Gastrocnemius medialis (tissue), 4 donors: ENCODE measurements around the gene COL21A1. TPM values are rescaled to one million over a fixed set of nuclear protein-coding genes. Genes with fewer than 3 reads are reported as not detected.

Experiments used
- ATAC-seq, 2 donors: fragments of 150-250 bp; one replicate each; pipeline ENCODE4 v1.9.1; 2016
- DNase-seq, 2 donors: peaks; one replicate each; pipeline ENCODE4 v3.0.0-alpha.2; 2019
- H3K27ac ChIP-seq, 4 donors: fragments of 200-600 bp; sonication (generic); 1 replicate in 1 of 4; 2 replicates in 3 of 4; pipeline ENCODE4 v1.5.1; 2016 to 2018; ENCODE audit warnings: mild to moderate bottlenecking in 2 of 4, moderate library complexity in 1 of 4
- H3K27me3 ChIP-seq, 3 donors: fragments of 200-600 bp; sonication (generic) in 2 of 3; 1 replicate in 1 of 3; 2 replicates in 2 of 3; pipeline versions ENCODE4 v1.5.1 to v1.6.0; 2016 to 2019; ENCODE audit warnings: mild to moderate bottlenecking in 1 of 3, moderate library complexity in 1 of 3
- H3K36me3 ChIP-seq, 2 donors: fragments of 200-600 bp; sonication (generic) in 1 of 2; one replicate each; pipeline ENCODE4 v1.5.1; 2017 to 2018
- H3K4me1 ChIP-seq, 2 donors: fragments of 200-600 bp; sonication (generic) in 1 of 2; one replicate each; pipeline ENCODE4 v1.5.1; 2016 to 2017; ENCODE audit warnings: mild to moderate bottlenecking in 2 of 2
- H3K4me3 ChIP-seq, 4 donors: fragments of 200-600 bp; sonication (generic) in 3 of 4; 1 replicate in 1 of 4; 2 replicates in 3 of 4; pipeline ENCODE4 v1.5.1; 2016 to 2019; ENCODE audit warnings: mild to moderate bottlenecking in 2 of 4
- H3K9me3 ChIP-seq, 3 donors: fragments of 200-600 bp; sonication (generic) in 2 of 3; 1 replicate in 1 of 3; 2 replicates in 2 of 3; pipeline ENCODE4 v1.5.1; 2016 to 2019
- POLR2A ChIP-seq, 2 donors: fragments of 450-650 bp; IDR thresholded peaks; one replicate each; pipeline ENCODE4 v1.6.1; 2017; ENCODE audit warnings: antibody characterized with exemption in 2 of 2, mild to moderate bottlenecking in 2 of 2, moderate library complexity in 2 of 2
- in situ Hi-C, 4 donors: fragments of 200-750 bp; cut with MboI; loops; one replicate each; pipeline versions ENCODE4 v1.15.0 to v1.8.0; 2017; ENCODE audit warnings: low sequenced_read_pairs in 4 of 4
- intact Hi-C: fragments of 100-400 bp; cut with DNase I; formaldehyde crosslinking; loops from one replicate; pipeline ENCODE4 v1.15.1; 2023; ENCODE audit warnings: low total_unique reads
- total RNA-seq, 4 donors: library from RNA; depleted of rRNA; stranded (reverse); fragments of >200 nt; gene quantifications; one replicate each; pipeline versions ENCODE4 v1.1.0 to v1.2.3, GENCODE V29; 2016
- TF ChIP-seq, protein P1 (sequence below), 5 experiments: fragments of 450-650 bp in 3 of 5; fragments of 200-600 bp in 2 of 5; sonication (generic) in 2 of 5; IDR thresholded peaks in 4 of 5; conservative IDR thresholded peaks in 1 of 5; 1 replicate in 4 of 5; 2 replicates in 1 of 5; pipeline ENCODE4 v1.5.1; 2016 to 2019; ENCODE audit warnings: antibody characterized with exemption in 5 of 5, mild to moderate bottlenecking in 3 of 5, moderate library complexity in 3 of 5

COL21A1 gene
- total RNA-seq, 4 donors from 2014 or later, result 0.19 to 1.1 (median 0.61) TPM

DNA sequence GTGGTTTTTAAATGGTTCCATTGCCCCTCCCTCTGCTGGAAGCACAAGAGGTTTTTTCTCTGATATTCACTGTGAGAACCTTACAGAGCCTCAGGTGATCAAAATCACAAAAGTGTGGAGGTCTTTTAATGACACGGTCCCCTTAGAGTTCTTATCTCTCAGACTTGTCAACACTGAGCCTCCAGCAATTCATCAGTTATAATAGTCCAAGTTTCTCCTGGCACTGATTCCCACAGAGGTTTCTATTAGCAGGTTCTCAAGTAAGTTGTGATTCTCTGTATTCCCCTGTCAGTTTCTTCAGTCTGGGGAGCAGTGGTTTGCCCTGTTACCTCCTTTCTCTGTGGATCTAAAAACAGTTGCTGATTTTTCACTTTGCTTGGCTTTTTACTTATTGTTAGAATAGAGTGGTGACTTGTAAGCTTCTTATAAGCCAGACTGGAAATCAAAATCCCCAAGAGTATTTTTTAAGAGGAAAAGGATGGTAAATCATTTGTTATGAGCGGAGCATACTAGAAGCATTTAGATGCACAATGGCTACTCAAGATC lies 214.6 kb downstream of the COL21A1 start:
- no peak for ATAC-seq
- DNase-seq, result no peak
- Histone ChIP-seq H3K27me3 (no peaks in the 10 kb centered on the region), H3K4me3 (no peak overlapping the region), H3K27ac (no peak overlapping the region), H3K9me3 (no peaks in the 10 kb centered on the region), H3K4me1 (no peaks in the 10 kb centered on the region), H3K36me3 (no peaks in the 10 kb centered on the region)
- TF ChIP-seq, protein P1, sequence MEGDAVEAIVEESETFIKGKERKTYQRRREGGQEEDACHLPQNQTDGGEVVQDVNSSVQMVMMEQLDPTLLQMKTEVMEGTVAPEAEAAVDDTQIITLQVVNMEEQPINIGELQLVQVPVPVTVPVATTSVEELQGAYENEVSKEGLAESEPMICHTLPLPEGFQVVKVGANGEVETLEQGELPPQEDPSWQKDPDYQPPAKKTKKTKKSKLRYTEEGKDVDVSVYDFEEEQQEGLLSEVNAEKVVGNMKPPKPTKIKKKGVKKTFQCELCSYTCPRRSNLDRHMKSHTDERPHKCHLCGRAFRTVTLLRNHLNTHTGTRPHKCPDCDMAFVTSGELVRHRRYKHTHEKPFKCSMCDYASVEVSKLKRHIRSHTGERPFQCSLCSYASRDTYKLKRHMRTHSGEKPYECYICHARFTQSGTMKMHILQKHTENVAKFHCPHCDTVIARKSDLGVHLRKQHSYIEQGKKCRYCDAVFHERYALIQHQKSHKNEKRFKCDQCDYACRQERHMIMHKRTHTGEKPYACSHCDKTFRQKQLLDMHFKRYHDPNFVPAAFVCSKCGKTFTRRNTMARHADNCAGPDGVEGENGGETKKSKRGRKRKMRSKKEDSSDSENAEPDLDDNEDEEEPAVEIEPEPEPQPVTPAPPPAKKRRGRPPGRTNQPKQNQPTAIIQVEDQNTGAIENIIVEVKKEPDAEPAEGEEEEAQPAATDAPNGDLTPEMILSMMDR (IDR thresholded peaks at IDR 0.05 in 4 of 5, conservative IDR thresholded peaks at IDR 0.05 in 1 of 5), result no peak
- TF ChIP-seq POLR2A (IDR thresholded peaks at IDR 0.05), result no peak
- in situ Hi-C loops, result no loop called here
- intact Hi-C loops, result no loop called here

DNA sequence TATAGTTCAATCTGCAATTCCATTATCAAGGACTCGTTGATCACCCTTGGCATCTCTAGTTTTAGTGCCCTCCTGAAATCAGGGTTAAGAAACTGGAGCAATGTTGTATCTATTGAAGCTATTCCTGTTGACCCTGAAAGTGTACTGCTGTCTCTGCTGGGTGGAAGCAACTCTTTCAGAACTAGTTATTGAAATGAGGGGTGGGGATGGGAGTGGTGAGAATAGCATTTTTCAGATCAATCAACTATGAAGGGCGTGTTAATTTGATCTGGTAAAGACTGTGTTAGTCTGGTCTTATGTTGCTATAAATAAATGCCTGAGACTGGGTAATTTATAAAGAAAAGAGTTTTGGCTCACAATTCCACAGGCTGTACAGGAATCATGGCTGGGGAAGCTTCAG lies 219.5 kb downstream of the COL21A1 start:
- Histone ChIP-seq H3K4me3 (no peak overlapping the region), H3K36me3 (no peaks in the 10 kb centered on the region), H3K9me3 (no peaks in the 10 kb centered on the region), H3K4me1 (no peaks in the 10 kb centered on the region), H3K27me3 (no peaks in the 10 kb centered on the region), H3K27ac (no peak overlapping the region)
- in situ Hi-C loops (no loop called here), intact Hi-C loops (no loop called here)
- ATAC-seq (no peak), DNase-seq (no peak)
- TF ChIP-seq, protein P1 (IDR thresholded peaks at IDR 0.05 in 4 of 5, conservative IDR thresholded peaks at IDR 0.05 in 1 of 5), result no peak
- TF ChIP-seq POLR2A (IDR thresholded peaks at IDR 0.05), result no peak

DNA sequence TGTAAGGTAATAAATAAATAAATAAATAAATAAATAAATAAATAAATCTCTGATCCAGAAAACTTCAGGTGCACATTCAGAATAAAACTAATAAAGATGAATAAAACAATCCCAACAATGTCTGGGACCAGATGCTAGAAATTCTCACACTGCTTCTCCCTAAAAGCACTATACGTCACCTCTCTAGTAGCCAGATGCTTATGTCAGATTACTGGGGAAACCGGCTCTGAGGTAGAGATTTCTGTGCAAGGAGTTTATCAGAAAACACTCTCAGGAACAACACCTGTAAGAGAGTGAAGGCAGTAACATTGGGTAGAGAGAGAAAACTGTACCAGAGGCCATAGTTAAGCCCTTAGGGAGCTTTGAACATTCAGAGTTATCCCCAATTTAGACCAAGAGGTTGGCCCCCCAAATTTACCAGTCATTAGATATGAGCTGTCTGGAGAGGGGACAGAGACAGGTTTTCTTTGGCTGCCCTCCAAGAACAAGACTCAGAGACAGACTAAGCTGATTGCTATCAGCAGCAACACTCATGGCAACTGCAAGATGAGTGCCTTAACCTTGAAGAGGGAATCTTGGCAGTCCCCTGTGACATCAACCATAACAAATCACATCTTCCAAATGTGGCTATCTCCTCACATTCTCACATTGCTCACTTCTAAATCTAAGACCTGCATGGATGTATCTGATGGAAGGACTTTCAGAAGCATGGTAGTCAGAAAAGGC lies 220.8 kb downstream of the COL21A1 start:
- TF ChIP-seq, protein P1 (IDR thresholded peaks at IDR 0.05 in 4 of 5, conservative IDR thresholded peaks at IDR 0.05 in 1 of 5), result no peak
- no peak for TF ChIP-seq POLR2A (IDR thresholded peaks at IDR 0.05)

DNA sequence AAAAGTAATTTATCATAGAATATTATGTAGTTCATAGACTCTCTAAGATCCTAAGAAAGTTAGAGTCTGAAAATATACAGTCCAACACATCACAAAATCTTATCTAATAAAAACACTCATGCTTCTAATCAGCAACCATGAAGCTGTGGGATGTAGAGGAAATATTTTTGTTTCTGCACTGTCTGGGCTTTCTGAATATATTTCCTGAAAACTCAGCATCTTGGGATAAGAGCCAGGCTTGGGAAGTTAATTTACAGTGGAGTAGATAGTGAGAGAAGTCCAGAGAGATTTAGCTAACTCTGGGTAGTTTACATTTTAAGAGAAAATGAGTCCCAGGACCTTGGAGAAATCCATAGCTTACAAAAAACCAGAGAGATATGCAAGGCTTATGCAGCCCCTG lies 221.6 kb downstream of the COL21A1 start:
- Histone ChIP-seq H3K9me3 (no peaks in the 10 kb centered on the region), H3K4me1 (no peaks in the 10 kb centered on the region), H3K27ac (no peak overlapping the region), H3K27me3 (no peaks in the 10 kb centered on the region), H3K36me3 (no peaks in the 10 kb centered on the region), H3K4me3 (no peak overlapping the region)
- intact Hi-C loops (no loop called here), in situ Hi-C loops (no loop called here)
- no peak for DNase-seq
- ATAC-seq, result no peak
- TF ChIP-seq POLR2A (IDR thresholded peaks at IDR 0.05), result no peak
- TF ChIP-seq, protein P1 (IDR thresholded peaks at IDR 0.05 in 4 of 5, conservative IDR thresholded peaks at IDR 0.05 in 1 of 5), result no peak

More for the DNA sequence above, 220.8 kb downstream of the COL21A1 start:
- intact Hi-C loops (no loop called here), in situ Hi-C loops (no loop called here)
- Histone ChIP-seq H3K4me3 (no peak overlapping the region), H3K27ac (no peak overlapping the region), H3K36me3 (no peaks in the 10 kb centered on the region), H3K4me1 (no peaks in the 10 kb centered on the region), H3K27me3 (no peaks in the 10 kb centered on the region), H3K9me3 (no peaks in the 10 kb centered on the region)
- DNase-seq (no peak), ATAC-seq (no peak)
